A549 (cell line): Measurements from ENCODE around the gene KRABD2.

Experiments
- ATAC-seq, 2 experiments: fragments of 200-7000 bp in 1 of 2; fragments of >200 bp in 1 of 2; cut with Nextera tagmentation in 1 of 2; cut with Tn5 transposase in 1 of 2; 3 replicates each; pipeline versions ENCODE4 v1.8.0 to v1.9.1; 2018 to 2020; ENCODE audit warnings: mild to moderate bottlenecking in 1 of 2, moderate library complexity in 1 of 2
- CTCF ChIA-PET: fragments of 300-600 bp; sonication (Branson Sonifier 250); formaldehyde crosslinking; extraction: SDS; loops from one replicate; lab custom pipeline; 2021; ENCODE audit warnings: antibody characterized with exemption, inconsistent platforms; lab: Yijun Ruan, JAX
- POLR2A ChIA-PET: fragments of 350-600 bp; formaldehyde crosslinking; extraction: SDS; loops from one replicate; lab custom pipeline; 2021; ENCODE audit warnings: antibody characterized with exemption, inconsistent platforms; lab: Yijun Ruan, JAX
- DNase-seq, 2 experiments: peaks; one replicate each; pipeline versions ENCODE4 v3.0.0 to v3.0.0-alpha.2; 2011 to 2016; ENCODE audit warnings: low read depth in 1 of 2, low spot score in 1 of 2
- FAIRE-seq: peaks from 2 replicates; lab custom pipeline; 2011; peaks lifted over from hg19 to GRCh38; lab: Jason Lieb, UNC
- H3K27ac ChIP-seq, 2 experiments: fragments of >200 bp; sonication (Bioruptor Twin); formaldehyde crosslinking; 3 replicates each; pipeline ENCODE4 v1.5.1; 2016 to 2017
- H3K4me1 ChIP-seq: fragments of >200 bp; sonication (Bioruptor Twin); formaldehyde crosslinking; 3 replicates; pipeline ENCODE4 v1.6.1; 2016
- H3K4me2 ChIP-seq: fragments of >200 bp; sonication (Bioruptor Twin); formaldehyde crosslinking; 3 replicates; pipeline ENCODE4 v1.6.1; 2016
- H3K4me3 ChIP-seq: fragments of >200 bp; sonication (Bioruptor Twin); formaldehyde crosslinking; 3 replicates; pipeline ENCODE4 v1.5.1; 2016
- H3K9me3 ChIP-seq: fragments of >200 bp; sonication (Bioruptor Twin); formaldehyde crosslinking; 3 replicates; pipeline ENCODE4 v1.6.1; 2016
- CBX8 ChIP-seq: fragments of 200-600 bp; sonication (generic); IDR thresholded peaks from 2 replicates; pipeline ENCODE4 v1.6.1; 2016
- CHD4 ChIP-seq: fragments of 200-600 bp; sonication (generic); IDR thresholded peaks from 2 replicates; pipeline ENCODE4 v1.6.1; 2016; ENCODE audit warnings: antibody characterized with exemption, mild to moderate bottlenecking, borderline replicate concordance
- E2F6 ChIP-seq: IDR thresholded peaks from 2 replicates; pipeline ENCODE4 v1.6.1; 2012; ENCODE audit warnings: low read depth, borderline replicate concordance
- EHF ChIP-seq: fragments of 250-450 bp; sonication (Bioruptor Pico); IDR thresholded peaks from 2 replicates; pipeline ENCODE4 v1.5.0; 2020; ENCODE audit warnings: mild to moderate bottlenecking
- HES2 ChIP-seq: fragments of >200 bp; sonication (Bioruptor Twin); formaldehyde crosslinking; IDR thresholded peaks from 2 replicates; pipeline ENCODE4 v1.6.1; 2016
- JUN ChIP-seq, 2 experiments: fragments of >200 bp; sonication (Bioruptor Twin); formaldehyde crosslinking; IDR thresholded peaks; 2 replicates in 1 of 2; 3 replicates in 1 of 2; pipeline ENCODE4 v1.6.1; 2016 to 2017
- KDM1A ChIP-seq: fragments of 200-600 bp; sonication (generic); IDR thresholded peaks from 2 replicates; pipeline ENCODE4 v1.6.1; 2016; ENCODE audit warnings: low read depth, mild to moderate bottlenecking
- MYC ChIP-seq: IDR thresholded peaks from 2 replicates; pipeline ENCODE4 v1.6.1; 2012; ENCODE audit warnings: mild to moderate bottlenecking, inconsistent platforms, low read length, improper control_type of control experiment, borderline replicate concordance
- ZC3H11A ChIP-seq: fragments of 450-650 bp; IDR thresholded peaks from 2 replicates; pipeline ENCODE4 v1.6.1; 2014; ENCODE audit warnings: antibody characterized with exemption, mild to moderate bottlenecking
- WGBS: methylation state at CpG from one replicate; pipeline ENCODE4 v1.1.6; 2017; ENCODE audit errors: missing lambda C conversion rate; 5-methylcytosine and 5-hydroxymethylcytosine counted together
- TF ChIP-seq, protein P1 (sequence below): fragments of 250-450 bp; sonication (Bioruptor Pico); IDR thresholded peaks from 2 replicates; pipeline ENCODE4 v1.5.0; 2020; ENCODE audit warnings: low read depth, mild to moderate bottlenecking, moderate library complexity
- TF ChIP-seq, protein P2 (sequence below): fragments of 250-450 bp; sonication (Bioruptor Pico); IDR thresholded peaks from 2 replicates; pipeline ENCODE4 v1.5.0; 2021; ENCODE audit warnings: mild to moderate bottlenecking, moderate library complexity, borderline replicate concordance
- TF ChIP-seq, protein P3 (sequence below): fragments of 150-350 bp; IDR thresholded peaks from 2 replicates; pipeline ENCODE4 v1.6.1; 2014; ENCODE audit warnings: low read depth, mild to moderate bottlenecking, low read length

The KRABD2 gene

DNA sequence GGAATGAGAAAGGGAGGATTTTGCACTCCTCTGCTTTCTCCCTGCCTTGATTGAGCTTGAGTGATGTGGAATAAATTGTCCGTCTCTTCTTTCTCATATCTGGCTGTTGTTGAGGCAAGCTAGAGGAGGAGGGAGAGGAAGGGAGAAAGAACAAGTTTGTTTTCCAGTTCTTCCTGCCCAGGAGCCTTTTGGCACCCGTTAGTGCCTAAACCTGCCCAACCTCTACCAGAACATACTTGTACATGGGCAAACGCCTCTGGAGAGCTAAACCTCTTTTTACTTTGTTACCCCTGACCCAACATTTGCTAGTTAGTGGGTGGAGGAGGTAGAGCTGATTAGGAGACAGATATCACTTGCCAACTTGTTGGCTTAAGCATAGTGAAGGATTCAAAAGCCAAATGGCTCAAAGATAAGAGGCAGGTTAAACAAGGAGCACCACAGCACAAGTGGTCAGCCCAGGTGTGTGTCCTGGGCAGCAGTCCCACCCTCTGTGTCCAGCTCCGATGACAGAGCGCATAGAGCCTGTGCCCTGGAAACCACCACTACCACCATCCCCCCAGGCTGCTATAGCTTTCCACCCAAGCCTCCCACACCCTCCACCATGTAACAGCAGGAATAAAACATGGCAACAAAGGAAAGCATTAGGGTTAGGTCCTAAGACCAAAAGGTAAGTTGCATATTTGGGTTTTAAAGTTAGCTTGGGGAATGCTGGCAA lies 30.4 kb downstream of the KRABD2 start:
- TF ChIP-seq CBX8 (no peak), HES2 (no peak)
- CTCF ChIA-PET, result interaction anchor here (1.3 to 2.5 kb wide), 3 partner anchors 45 to 285 kb away, joined by 3 to 7 read pairs (median 3); no protein-coding TSS in a partner anchor
- WGBS, result 33% methylated on average over 5 of the region's 5 CpGs

DNA sequence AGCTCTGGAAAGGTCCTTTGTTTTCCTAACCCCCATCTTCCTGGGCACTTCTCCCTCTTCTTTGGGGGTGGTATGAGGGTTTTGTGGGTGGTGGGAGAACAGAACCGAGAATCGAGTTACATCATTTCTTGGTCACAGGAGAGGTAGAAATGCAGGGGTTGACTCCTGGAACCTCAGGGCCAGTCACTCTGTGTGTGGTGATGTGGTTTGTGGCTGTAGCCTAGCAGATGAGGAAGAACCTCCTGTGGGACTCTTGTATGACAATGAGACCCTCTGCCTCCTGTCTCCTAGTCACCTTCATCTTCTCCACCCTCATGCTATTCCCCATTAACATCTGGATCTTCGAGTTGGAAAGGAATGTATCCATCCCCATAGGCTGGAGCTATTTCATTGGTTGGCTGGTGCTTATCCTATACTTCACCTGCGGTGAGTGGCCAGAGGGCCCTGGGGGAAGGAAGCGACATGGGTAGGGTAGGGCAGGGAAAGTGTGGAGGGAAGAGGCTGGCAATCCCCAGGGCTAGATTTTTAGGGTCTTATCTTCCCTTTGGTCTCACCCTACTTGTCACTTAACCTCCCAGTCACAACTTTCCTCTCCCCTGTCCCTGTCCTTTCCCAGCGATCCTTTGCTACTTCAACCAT lies 31.3 kb downstream of the KRABD2 start:
- ChIA-PET POLR2A (no interaction called here), CTCF (interaction anchor here (0.8 to 2.5 kb wide), 5 partner anchors 15 to 284 kb away, joined by 3 to 7 read pairs (median 3); no protein-coding TSS in a partner anchor)
- Histone ChIP-seq H3K4me2 (no peak overlapping the region), H3K4me3 (no peak overlapping the region), H3K9me3 (no peaks in the 10 kb centered on the region), H3K4me1 (no peaks in the 10 kb centered on the region), H3K27ac (no peak overlapping the region)
- FAIRE-seq (no peak), DNase-seq (no peak), ATAC-seq (peak; percentile 55 to 62)
- 19% methylated on average over 6 of the region's 6 CpGs for WGBS
- TF ChIP-seq, protein P1, sequence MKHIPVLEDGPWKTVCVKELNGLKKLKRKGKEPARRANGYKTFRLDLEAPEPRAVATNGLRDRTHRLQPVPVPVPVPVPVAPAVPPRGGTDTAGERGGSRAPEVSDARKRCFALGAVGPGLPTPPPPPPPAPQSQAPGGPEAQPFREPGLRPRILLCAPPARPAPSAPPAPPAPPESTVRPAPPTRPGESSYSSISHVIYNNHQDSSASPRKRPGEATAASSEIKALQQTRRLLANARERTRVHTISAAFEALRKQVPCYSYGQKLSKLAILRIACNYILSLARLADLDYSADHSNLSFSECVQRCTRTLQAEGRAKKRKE (CRISPR knock-in tag), result no peak
- TF ChIP-seq EHF (CRISPR knock-in tag) (no peak), CHD4 (no peak)

More for the DNA sequence above, 30.4 kb downstream of the KRABD2 start:
- Histone ChIP-seq H3K4me1 (no peaks in the 10 kb centered on the region), H3K9me3 (no peaks in the 10 kb centered on the region), H3K27ac (no peak overlapping the region), H3K4me2 (no peak overlapping the region), H3K4me3 (no peak overlapping the region)
- FAIRE-seq (no peak), DNase-seq (no peak), ATAC-seq (peak; percentile 51 to 57; a peak in 5 of 6 replicates)
- POLR2A ChIA-PET, result interaction anchor here (1.5 kb wide), 1 partner anchor 36 kb away, joined by 3 read pairs; no protein-coding TSS in a partner anchor

DNA sequence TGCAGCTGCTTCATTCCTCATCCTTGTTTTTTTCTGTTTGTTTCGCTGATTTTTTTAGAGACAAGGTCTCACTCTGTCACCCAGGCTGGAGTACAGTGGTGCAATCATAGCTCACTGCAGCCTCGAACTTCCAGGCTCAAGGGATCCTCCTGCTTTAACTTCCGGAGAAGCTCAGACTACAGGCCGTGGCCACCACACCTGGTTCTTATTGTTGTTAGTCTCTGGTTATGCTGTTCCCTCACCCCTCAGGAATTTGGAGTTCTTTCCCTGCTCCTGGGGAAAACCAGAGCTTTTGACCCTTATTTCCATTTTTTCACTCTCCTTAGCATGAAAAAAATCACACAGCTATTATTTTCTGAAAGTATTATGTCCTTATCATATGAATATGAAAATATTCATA lies 35.0 kb downstream of the KRABD2 start:
- WGBS, result 62% methylated on average over 4 of the region's 4 CpGs
- POLR2A ChIA-PET, result interaction anchor here (0.6 kb wide), 1 partner anchor 93 kb away, joined by 3 read pairs; the partner anchor contains the start of gene CTC1
- DNase-seq, result no peak
- Histone ChIP-seq H3K9me3 (no peaks in the 10 kb centered on the region), H3K4me2 (no peak overlapping the region)
- TF ChIP-seq MYC, result no peak
- TF ChIP-seq ZC3H11A, result no peak
- no peak for TF ChIP-seq JUN (IDR thresholded peaks at IDR 0.05)
- no peak for TF ChIP-seq KDM1A
- TF ChIP-seq, protein P2, sequence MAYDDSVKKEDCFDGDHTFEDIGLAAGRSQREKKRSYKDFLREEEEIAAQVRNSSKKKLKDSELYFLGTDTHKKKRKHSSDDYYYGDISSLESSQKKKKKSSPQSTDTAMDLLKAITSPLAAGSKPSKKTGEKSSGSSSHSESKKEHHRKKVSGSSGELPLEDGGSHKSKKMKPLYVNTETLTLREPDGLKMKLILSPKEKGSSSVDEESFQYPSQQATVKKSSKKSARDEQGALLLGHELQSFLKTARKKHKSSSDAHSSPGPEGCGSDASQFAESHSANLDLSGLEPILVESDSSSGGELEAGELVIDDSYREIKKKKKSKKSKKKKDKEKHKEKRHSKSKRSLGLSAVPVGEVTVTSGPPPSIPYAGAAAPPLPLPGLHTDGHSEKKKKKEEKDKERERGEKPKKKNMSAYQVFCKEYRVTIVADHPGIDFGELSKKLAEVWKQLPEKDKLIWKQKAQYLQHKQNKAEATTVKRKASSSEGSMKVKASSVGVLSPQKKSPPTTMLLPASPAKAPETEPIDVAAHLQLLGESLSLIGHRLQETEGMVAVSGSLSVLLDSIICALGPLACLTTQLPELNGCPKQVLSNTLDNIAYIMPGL (CRISPR knock-in tag), result no peak
- TF ChIP-seq, protein P3, sequence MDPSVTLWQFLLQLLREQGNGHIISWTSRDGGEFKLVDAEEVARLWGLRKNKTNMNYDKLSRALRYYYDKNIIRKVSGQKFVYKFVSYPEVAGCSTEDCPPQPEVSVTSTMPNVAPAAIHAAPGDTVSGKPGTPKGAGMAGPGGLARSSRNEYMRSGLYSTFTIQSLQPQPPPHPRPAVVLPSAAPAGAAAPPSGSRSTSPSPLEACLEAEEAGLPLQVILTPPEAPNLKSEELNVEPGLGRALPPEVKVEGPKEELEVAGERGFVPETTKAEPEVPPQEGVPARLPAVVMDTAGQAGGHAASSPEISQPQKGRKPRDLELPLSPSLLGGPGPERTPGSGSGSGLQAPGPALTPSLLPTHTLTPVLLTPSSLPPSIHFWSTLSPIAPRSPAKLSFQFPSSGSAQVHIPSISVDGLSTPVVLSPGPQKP, result no peak
- no peak for TF ChIP-seq E2F6
- TF ChIP-seq, all 56 proteins: peak for 0
- ATAC-seq, result no peak
- CTCF ChIA-PET, result interaction anchor here (0.6 to 1.3 kb wide), 4 partner anchors 15 to 95 kb away, joined by 3 to 4 read pairs (median 4); no protein-coding TSS in a partner anchor
- Histone ChIP-seq H3K4me3 (no peak overlapping the region), H3K4me1 (no peaks in the 10 kb centered on the region), H3K27ac (no peak overlapping the region)
- FAIRE-seq, result no peak
